ENCODE results near the gene ERVFRD-1.

- TF ChIP-seq, protein P1, sequence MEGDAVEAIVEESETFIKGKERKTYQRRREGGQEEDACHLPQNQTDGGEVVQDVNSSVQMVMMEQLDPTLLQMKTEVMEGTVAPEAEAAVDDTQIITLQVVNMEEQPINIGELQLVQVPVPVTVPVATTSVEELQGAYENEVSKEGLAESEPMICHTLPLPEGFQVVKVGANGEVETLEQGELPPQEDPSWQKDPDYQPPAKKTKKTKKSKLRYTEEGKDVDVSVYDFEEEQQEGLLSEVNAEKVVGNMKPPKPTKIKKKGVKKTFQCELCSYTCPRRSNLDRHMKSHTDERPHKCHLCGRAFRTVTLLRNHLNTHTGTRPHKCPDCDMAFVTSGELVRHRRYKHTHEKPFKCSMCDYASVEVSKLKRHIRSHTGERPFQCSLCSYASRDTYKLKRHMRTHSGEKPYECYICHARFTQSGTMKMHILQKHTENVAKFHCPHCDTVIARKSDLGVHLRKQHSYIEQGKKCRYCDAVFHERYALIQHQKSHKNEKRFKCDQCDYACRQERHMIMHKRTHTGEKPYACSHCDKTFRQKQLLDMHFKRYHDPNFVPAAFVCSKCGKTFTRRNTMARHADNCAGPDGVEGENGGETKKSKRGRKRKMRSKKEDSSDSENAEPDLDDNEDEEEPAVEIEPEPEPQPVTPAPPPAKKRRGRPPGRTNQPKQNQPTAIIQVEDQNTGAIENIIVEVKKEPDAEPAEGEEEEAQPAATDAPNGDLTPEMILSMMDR (IDR thresholded peaks at IDR 0.05; ENCODE audit: low read length), result no peak
- TF ChIP-seq EZH2phosphoT487 (IDR thresholded peaks at IDR 0.05; ENCODE audit: low read length) (no peak), EZH2 (optimal IDR thresholded peaks at IDR 0.05; ENCODE audit: low read depth, low read length) (no peak)
Measured at GRCh38 chr6:11133281-11133680, 21.8 kb upstream of the ERVFRD-1 start.

Measured in MM.1S (cell line).